Measurements from ENCODE around the gene STX16.

Gene STX16

GRCh38 chr20:58693226-58694006 lies 42.3 kb downstream of the STX16 start:
- H3K27ac ChIP-seq = peak overlapping the region; percentile 92
- TF ChIP-seq CTCF (conservative IDR thresholded peaks at IDR 0.05) = no peak
- peak; percentile 82; the same call in 1 of the 2 replicates for TF ChIP-seq ZFX (IDR thresholded peaks at IDR 0.05)

- TF ChIP-seq CTCF (conservative IDR thresholded peaks at IDR 0.05) (no peak), ZFX (IDR thresholded peaks at IDR 0.05) (no peak)
- H3K27ac ChIP-seq = peak overlapping the region; percentile 92; the same call in 1 of the 2 replicates
Measured at GRCh38 chr20:58694241-58695083, 43.4 kb downstream of the STX16 start.

GRCh38 chr20:58695084-58695722 lies 44.1 kb downstream of the STX16 start:
- TF ChIP-seq ZFX (IDR thresholded peaks at IDR 0.05) = no peak
- TF ChIP-seq CTCF (conservative IDR thresholded peaks at IDR 0.05) = no peak
- no peak overlapping the region for H3K27ac ChIP-seq

- no peak overlapping the region for H3K27ac ChIP-seq
- no peak for TF ChIP-seq ZFX (IDR thresholded peaks at IDR 0.05)
- TF ChIP-seq CTCF (conservative IDR thresholded peaks at IDR 0.05) = no peak
Measured at GRCh38 chr20:58695895-58696375, 44.9 kb downstream of the STX16 start.

GRCh38 chr20:58696411-58696961 lies 45.4 kb downstream of the STX16 start:
- H3K27ac ChIP-seq = no peak overlapping the region
- no peak for TF ChIP-seq ZFX (IDR thresholded peaks at IDR 0.05)
- TF ChIP-seq CTCF (conservative IDR thresholded peaks at IDR 0.05) = no peak

- no peak overlapping the region for H3K27ac ChIP-seq
- TF ChIP-seq ZFX (IDR thresholded peaks at IDR 0.05) (no peak), CTCF (conservative IDR thresholded peaks at IDR 0.05) (no peak)
Measured at GRCh38 chr20:58697201-58697866, 46.3 kb downstream of the STX16 start.
